GM19023 (cell line): ENCODE results near the gene CCDC74A.
"Not testable (repeated sequence)": the region's sequence is repeated elsewhere in the genome, so short reads cannot be mapped to it uniquely, and the experiment has no call there.

ENCODE experiments used
- ATAC-seq: cut with Tn5 transposase; IDR thresholded peaks from one replicate; pipeline ENCODE4 v1.9.1; 2021; ENCODE audit warnings: mild to moderate bottlenecking, moderate library complexity; ENCODE audit not compliant: unreplicated experiment

Gene CCDC74A

DNA sequence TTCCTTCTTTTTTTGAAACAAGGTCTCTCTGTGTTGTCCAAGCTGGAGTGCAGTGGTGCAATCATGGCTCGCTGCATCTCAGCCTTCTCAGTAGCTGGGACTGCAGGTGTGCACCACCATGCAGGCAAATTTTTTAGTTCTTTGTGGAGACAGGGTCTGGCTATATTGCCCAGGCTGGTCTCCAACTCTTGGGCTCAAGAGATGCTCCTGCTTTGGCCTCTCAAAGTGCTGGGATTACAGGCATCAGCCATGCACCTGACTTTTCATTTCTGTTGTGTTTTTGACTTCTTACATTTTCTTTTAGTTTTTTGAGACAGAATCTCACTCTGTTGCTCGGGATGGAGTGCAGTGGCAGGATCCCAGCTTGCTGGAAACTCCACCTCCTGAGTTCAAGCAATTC, 2.4 kb upstream of the CCDC74A start:
- not testable (repeated sequence) for ATAC-seq

DNA sequence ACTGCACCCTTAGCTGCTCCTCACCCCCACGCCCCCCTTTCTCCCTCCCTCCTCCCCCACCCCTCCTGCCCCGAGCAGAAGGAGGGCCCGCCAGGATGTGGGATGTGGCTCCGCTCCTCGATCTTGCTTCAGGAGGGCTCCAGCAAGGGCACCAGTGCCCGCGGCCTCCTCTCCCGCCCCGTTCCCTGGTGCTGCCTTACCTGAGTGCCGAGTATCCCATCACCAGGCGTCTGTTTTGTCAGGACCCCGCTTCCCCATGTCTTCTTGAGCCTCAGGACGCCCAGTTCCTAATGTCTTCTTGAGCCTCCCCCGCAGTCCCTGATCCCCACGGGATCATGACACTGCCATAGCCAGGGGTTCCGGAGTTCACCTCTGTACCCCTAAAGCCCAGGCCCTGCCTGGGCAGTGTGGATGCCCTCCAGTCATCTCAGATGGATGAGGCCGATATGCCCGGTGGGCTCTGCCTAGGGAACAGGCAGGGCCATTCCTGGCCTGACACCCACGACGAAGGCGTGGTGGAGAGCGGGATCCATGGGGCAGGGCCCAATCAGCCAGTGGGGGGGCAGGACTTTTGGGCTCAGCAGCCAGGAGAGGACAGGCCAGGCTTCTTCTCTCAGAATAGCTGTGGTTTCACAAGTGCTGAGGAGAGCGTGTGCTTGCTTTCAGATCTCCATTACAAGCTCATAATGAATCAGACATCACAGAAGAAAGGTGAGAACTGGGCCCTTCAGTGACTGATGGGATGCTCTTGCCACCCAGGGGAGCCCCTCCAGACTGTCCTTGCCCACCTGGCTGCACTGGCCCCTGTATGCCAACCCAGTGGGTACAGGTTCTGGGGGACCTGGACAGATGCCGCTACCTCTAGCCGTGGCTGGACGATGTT, 1.5 kb downstream of the CCDC74A start:
- ATAC-seq = peak; percentile 26

DNA sequence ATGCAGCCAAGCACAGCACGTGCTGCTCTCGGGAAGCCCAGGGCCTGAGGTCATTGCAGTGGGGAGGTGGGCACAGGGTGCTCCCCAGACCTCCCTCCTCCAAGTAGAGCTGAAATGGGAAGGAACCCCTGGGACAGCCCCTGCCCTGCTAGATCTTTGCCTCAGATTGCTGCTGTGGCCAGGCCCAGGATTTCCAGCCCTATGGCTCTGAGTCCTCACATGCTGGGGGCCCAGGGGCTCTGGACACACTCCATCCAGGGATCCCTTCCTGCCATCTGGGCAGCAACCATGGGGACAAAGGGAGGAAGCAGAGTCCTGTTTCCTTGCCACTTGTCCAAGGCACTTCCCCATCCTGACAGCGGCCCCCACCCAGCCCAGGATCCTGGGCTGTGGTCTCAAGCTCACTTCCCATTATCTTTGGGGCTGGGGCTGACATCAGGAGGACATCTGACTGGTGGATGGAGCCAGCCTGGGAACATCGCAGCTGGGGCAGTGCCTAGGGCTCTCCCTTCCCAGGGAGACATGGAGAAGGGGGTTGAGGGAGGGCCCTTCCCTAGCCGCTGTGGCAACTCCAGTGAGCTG, 2.3 kb downstream of the CCDC74A start:
- not testable (repeated sequence) for ATAC-seq

- not testable (repeated sequence) for ATAC-seq
Measured at GRCh38 chr2:131530626-131531344, 3.1 kb downstream of the CCDC74A start.

GRCh38 chr2:131531547-131532185, 4.0 kb downstream of the CCDC74A start:
- ATAC-seq = not testable (repeated sequence)

DNA sequence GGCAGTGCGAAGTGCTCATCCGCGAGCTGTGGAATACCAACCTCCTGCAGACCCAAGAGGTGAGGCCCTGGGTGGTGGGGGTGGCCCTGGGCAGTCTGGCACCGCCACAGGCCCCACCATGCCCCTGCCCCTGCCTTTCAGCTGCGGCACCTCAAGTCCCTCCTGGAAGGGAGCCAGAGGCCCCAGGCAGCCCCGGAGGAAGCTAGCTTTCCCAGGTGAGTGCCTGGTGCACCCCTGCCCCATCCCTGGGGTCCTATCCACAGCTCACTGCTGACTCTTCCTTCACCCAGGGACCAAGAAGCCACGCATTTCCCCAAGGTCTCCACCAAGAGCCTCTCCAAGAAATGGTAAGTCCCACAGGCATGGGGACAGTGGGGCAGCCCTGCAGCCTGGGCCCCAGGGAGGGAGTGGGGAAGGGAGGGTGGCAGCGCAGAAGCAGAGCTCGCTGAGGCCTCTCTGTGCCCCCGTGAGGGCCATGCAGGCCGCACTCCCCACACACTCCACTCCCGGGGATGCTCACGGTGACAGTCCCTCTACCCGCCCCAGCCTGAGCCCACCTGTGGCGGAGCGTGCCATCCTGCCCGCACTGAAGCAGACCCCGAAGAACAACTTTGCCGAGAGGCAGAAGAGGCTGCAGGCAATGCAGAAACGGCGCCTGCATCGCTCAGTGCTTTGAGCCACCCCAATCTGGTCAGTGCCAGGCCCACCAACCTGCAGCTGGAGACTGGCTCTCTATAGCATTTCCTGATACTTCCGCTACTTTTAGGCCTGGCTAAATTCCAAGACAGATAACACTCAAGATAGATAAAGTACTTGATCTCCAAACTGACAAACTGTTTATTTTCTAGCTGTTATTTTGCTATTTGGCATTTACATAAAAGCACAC, 5.3 kb downstream of the CCDC74A start:
- ATAC-seq = not testable (repeated sequence)

DNA sequence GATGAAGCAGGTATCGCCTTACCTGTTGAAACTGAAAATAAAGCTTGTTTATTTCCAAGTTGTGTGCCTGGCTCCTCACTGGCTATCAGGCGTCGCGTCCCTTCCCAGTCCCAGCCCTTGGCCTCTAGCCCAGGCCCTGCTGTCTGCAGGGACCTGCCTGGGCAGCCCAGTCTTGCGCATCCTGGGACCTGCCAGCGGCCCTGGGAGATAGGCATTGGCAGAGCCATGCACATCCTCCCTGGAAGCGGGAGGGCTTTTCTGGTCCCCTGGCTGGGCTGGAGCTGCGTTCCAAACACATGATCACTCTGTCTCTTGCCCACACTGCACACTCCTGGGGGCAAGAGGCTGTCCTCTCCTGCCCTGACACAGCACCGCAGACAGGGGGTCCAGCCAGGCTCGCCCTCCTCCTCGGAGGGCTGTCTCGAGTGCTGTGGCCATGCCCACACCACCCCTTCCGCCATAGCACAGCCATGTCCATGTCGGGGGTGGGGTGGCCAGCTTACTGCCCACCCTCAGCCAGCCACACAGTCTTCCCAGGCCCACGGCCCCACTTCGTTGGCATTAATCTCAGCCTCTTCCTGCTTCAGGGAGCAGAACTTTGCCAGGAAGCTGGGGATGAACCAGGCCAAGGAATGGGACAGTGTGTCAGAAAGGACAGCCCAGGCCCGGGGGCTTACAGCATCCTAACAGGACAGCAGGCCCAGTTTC, 6.1 kb downstream of the CCDC74A start:
- not testable (repeated sequence) for ATAC-seq

DNA sequence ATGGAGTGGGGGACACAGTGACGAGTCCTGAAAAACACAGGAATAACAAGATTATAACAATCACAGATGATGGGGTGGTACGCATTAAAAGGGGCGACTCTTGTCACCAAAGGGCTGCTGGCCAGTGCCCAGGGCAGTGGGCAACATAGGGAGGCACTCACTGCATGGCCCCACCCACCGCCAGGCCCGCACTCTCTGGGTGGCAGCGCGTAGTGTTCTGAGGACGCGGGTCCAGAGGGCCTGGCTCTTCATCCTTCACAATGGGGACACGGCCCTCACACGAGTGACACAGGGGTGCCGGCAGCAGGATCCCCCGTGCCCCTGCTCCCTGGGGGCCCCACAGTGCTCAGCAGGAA, 6.6 kb downstream of the CCDC74A start:
- not testable (repeated sequence) for ATAC-seq

GRCh38 chr2:131534965-131535364, 7.3 kb downstream of the CCDC74A start:
- ATAC-seq = not testable (repeated sequence)

GRCh38 chr2:131535526-131535925, 7.8 kb downstream of the CCDC74A start:
- ATAC-seq = no peak

DNA sequence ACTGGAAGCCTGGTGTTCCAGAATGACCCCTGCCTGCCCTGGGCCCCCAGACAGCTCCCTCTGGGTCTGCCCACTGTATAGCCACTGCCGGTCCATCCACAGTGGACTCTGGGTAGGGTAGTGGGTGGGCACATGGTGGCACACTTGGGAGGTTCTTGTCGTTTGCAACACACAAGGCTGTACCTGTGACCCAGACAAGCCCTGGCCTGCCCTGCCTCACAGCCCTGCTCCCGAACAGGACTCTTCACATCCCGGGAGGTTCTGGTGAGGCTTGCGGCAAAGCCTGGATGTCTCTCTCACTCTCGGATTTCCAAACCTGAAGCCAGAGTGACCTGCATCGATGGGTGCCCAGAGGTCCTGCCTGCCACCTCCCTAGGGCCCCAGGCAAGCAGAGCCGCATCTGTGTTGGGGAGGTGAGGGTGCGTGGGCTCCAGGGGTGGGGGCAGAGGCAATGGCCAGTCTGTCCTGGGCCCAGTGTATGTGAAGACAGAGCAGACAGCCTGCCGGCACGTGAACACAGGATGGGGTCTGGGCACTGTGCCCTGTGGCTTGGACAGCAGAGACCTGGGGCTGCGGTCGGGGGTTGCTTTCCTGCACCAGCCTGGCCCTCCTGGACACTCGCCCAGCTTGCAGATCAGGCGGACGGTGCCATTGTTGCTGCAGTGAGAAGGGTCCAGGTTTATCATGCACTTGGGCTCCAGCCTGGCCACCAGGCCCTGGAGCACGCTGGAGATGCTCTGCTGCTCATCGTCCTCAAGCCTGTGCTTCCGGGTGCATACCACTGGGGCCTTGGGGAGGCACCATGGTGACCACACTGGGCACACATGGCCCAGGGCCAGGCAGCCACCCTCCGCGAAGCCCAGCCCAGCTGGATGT, 8.5 kb downstream of the CCDC74A start:
- not testable (repeated sequence) for ATAC-seq

DNA sequence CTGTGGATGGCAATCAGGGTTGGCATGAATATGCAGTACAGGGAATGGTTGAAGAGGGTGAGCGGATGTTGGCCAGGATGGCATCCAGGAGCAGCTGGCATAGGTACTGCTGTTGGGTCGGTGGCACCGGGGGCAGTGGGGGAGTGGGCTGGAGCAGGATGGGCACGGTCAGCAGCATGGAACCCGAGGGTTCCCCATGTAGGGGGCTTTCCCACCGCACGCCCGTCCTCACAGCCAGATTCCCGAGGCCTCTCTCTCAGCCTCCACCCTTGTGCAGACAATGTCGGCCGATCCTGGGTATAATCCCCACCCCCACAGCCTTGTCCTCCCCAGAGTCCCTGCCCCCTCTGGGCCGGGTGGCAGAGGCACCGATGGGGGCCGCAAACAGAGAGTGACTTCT, 9.2 kb downstream of the CCDC74A start:
- not testable (repeated sequence) for ATAC-seq

DNA sequence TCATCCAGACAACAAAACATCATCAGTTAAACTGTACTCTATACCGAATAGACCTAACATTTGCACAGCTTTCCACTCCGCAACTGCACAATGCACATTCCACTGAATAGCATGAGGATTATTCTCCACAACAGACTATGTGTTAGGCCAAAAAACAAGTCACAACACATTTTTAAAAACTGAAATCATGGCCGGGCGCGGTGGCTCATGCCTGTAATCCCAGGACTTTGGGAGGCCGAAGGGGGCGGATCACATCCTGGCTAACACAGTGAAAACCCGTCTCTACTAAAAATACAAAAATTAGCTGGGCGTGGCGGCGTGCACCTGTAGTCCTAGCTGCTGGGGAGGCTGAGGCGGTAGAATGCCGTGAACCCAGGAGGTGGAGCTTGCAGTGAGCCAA, 11.2 kb downstream of the CCDC74A start:
- not testable (repeated sequence) for ATAC-seq

DNA sequence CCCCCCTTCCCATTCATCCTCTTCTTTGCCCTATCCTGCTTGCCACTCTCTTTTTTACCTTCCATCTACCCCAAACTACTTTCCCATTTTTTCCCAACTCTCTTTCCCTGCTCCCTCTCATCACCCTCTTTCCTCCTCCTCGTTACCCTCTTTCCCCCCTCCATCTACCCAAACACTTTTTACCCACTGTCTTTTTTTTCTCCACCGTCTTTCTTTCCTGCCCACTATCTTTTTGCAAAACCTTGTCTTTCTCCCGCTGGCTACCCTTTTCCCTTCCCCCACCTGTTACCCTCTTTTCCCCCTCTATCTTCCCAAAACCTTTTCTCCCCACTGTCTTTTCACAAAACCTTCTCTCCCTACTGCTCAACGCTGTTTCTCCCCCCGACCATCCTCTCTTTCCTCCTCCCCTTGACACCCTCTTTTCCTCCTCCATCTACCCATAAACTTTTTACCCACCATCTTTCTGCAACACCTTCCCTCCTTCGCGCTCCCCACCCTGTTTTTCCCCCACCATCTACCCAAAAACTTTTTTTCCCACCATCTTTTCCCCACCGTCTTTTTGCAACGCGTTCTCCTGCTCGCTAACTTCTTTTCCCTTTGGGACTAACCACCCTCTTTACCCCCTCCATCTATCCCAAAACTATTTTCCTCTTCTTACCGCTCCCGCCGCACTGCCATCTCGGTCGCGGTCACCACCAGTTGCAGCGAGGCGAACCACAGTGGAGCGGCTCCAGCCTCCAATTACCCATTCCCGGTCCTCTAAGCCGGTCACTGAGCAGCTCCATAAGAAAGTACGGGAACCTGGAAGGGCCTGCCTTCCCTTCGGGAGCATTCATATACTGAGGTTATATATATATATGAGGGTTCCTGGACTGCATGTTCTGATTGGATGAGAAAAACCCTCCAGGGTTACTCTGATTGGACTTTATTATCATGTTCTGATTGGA, 15.0 kb downstream of the CCDC74A start:
- ATAC-seq = no peak

DNA sequence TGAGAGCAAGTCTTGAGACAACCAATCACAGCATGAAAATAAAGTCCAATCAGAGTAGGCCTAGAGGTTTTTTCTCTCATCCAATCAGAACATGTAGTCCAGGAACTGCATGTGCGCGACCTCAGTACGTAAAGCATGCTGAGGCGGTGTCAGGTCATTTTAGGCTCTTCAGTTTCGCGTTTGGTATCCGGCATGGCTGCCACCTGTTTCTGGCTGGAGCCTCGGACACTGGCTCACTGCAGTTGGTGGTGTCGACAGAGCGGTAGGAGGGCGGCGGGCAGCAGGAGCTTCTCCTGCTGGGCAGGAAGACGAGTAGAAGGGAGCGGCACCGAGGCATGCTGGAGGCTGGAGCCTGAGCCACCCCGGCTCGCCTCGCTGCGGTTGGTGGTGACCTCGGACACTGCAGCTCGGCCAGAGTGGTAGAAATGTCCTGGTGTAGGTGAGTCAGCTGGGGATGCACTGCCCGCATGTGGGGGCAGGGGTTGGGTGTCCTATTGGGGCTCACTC, 15.8 kb downstream of the CCDC74A start:
- no peak for ATAC-seq

DNA sequence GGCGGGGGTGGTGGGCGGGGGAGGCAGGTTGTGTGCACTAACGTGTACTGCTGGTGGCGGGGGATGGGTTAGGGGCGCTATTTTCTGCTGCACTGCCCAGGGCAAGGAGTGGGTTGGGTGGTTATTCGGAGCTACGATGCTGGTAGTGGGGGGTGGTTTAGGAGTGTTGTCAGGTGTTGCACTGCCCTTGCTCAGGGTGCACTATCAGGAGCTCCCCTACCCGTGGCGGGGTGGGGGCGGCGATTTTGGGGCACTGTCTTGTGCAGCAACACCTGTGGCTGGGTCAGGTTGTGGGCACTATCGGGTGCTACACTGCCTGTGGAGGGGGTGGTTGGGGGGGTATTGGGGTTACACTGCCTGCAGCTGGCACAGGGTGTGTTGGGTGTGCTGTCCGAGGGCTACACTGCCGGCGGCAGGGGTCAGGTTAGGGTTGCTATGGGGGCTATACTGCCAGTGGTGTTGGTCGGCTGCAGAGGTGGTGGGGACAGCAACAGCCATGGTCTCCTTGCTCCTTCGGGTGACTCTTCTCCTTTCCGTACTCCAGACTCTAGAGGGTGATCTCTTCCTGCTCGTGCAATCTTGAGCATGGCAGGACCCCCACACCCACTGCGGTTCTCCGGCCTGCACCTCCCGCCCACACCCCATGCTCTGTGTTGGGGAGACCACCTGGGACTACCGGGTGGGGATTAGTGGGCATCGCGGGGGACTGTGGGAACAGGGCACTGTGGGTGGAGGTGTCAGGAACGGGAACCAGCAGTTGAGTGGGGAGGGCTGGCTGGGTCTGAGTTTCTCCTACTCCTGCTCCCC, 16.5 kb downstream of the CCDC74A start:
- not testable (repeated sequence) for ATAC-seq

- ATAC-seq = not testable (repeated sequence)
Measured at GRCh38 chr2:131544813-131545165, 17.1 kb downstream of the CCDC74A start.
